Measurements from ENCODE around the gene PSMG3. TPM values are rescaled to one million over a fixed set of nuclear protein-coding genes. Genes with fewer than 3 reads are reported as not detected.
"Not testable (repeated sequence)": the region's sequence is repeated elsewhere in the genome, so short reads cannot be mapped to it uniquely, and the experiment has no call there.

Gene PSMG3
- total RNA-seq, 1 donor from 2014 or later: 56.6 TPM

DNA sequence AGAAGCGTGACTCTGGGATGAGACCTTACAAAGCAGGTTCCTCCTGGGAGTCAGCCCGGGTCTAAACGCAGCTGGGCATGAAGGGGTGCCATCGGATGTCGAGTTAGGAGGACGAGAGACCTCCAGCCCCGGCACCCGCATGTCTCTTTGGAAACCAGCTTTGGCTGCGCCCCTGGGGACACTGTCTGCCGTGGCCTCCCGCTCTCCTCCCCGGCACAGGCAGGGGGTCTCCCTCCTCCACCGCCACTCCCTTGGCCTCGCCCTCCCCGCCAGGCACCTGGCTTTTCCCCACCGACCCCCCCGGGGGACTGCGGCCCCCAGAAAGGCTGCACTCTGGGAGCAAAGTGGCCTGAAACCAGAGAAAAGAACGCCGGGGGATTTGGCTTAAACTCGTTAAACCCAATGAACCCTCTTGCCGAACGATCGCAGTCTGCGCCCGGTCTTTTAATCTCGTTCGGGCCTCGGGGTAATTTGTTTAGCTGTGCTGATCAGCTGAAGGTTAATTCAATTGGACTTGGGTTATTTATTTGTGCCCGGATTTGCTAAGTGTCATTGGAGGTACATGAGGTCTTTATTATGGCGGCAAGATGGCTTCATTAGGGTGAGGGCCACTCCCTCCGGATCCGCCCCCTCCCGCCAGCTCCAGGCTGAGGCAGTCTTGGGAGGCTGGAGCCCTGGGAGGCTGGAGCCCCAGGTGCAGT is 16.4 kb upstream of the PSMG3 start:
- Mint-ChIP-seq H3K27me3 (ENCODE audit: unreplicated experiment) (peaks cover 7% of the 10 kb centered on the region), H3K9me3 (ENCODE audit: unreplicated experiment) (peaks cover 4% of the 10 kb centered on the region), H3K27ac (ENCODE audit: unreplicated experiment) (peak overlapping the region; percentile 20), H3K4me1 (ENCODE audit: low read depth, unreplicated experiment) (peaks cover 13% of the 10 kb centered on the region), H3K4me3 (ENCODE audit: unreplicated experiment) (no peak overlapping the region), H3K36me3 (ENCODE audit: unreplicated experiment) (peaks cover 4% of the 10 kb centered on the region)
- DNase-seq: peak; percentile 47
- TF ChIP-seq, protein P1, sequence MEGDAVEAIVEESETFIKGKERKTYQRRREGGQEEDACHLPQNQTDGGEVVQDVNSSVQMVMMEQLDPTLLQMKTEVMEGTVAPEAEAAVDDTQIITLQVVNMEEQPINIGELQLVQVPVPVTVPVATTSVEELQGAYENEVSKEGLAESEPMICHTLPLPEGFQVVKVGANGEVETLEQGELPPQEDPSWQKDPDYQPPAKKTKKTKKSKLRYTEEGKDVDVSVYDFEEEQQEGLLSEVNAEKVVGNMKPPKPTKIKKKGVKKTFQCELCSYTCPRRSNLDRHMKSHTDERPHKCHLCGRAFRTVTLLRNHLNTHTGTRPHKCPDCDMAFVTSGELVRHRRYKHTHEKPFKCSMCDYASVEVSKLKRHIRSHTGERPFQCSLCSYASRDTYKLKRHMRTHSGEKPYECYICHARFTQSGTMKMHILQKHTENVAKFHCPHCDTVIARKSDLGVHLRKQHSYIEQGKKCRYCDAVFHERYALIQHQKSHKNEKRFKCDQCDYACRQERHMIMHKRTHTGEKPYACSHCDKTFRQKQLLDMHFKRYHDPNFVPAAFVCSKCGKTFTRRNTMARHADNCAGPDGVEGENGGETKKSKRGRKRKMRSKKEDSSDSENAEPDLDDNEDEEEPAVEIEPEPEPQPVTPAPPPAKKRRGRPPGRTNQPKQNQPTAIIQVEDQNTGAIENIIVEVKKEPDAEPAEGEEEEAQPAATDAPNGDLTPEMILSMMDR (IDR thresholded peaks at IDR 0.05; ENCODE audit: partially characterized antibody, unreplicated experiment): no peak

DNA sequence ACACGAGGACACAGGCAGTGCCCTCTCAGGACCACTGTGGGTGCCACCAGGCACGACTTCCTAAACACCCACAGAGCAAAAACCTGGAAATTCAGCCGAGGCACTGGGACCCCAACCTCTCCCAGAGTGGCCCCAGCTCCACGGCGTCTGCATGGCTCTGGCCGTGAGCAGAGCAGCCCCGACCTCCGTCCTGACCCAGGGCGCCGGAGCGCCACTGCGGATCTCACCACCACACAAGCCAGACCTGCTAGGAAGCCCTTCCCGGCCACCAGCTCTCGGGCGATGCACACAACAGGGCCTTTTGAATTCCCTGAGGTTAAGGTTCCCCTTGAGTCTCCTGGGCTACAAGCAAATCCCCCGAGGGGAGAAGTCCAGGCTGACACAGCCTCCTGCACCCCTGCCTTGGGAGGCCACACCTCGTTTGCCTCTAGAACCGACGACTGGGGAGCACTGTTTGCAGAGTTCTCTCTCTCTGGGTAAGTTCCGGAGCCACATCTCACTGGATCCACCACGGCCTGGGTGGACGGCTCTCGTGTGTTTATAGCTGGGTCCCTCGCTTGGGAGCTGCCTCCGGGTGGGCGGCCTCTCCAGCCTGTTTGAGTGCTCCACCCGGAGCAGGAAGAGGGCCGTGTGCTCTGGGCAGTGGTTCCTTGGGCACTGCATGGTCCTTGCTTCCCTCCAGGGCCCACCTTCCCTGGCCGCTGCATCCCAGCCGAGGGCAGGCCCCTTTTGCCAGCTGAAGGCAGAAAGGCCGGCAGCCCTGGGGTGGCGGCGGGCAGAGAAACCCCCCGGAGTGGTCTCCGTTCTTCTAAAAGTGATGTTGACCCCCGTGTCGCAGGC is 15.5 kb upstream of the PSMG3 start:
- peaks cover 7% of the 10 kb centered on the region for H3K27me3 Mint-ChIP-seq (ENCODE audit: unreplicated experiment)

DNA sequence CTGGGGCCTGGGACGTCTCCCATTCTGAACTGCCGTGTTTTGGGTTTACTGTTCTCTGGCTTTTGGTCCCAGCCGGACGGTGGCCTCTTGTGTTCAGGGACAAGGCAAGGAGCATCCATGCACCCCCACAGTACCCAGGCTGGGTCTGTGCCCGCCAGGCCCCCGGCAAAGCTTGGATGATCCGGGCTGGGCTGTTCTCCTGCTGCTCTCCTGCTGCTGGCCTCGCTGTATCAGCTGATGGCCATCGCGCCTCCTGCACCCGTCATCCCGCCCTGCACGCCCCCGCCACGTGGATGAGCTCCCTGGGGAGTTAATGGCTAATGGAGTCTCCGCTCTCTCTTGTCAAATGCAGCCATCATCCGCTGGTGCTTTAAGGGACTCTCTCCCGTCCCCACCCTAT is 14.9 kb upstream of the PSMG3 start:
- H3K4me3 Mint-ChIP-seq (ENCODE audit: unreplicated experiment): no peak overlapping the region
- H3K9me3 Mint-ChIP-seq (ENCODE audit: unreplicated experiment): peaks cover 5% of the 10 kb centered on the region
- H3K4me1 Mint-ChIP-seq (ENCODE audit: low read depth, unreplicated experiment): peaks cover 17% of the 10 kb centered on the region
- H3K27ac Mint-ChIP-seq (ENCODE audit: unreplicated experiment): peak overlapping the region; percentile 62
- TF ChIP-seq, protein P1 (IDR thresholded peaks at IDR 0.05; ENCODE audit: partially characterized antibody, unreplicated experiment): no peak
- peaks cover 8% of the 10 kb centered on the region for H3K27me3 Mint-ChIP-seq (ENCODE audit: unreplicated experiment)
- no peak for DNase-seq
- H3K36me3 Mint-ChIP-seq (ENCODE audit: unreplicated experiment): peaks cover 4% of the 10 kb centered on the region

More for the DNA sequence above, 15.5 kb upstream of the PSMG3 start:
- Mint-ChIP-seq H3K4me1 (ENCODE audit: low read depth, unreplicated experiment) (peaks cover 10% of the 10 kb centered on the region), H3K27ac (ENCODE audit: unreplicated experiment) (peak overlapping the region; percentile 62), H3K4me3 (ENCODE audit: unreplicated experiment) (no peak overlapping the region), H3K9me3 (ENCODE audit: unreplicated experiment) (peaks cover 4% of the 10 kb centered on the region), H3K36me3 (ENCODE audit: unreplicated experiment) (peaks cover 4% of the 10 kb centered on the region)
- DNase-seq: no peak
- TF ChIP-seq, protein P1 (IDR thresholded peaks at IDR 0.05; ENCODE audit: partially characterized antibody, unreplicated experiment): no peak

DNA sequence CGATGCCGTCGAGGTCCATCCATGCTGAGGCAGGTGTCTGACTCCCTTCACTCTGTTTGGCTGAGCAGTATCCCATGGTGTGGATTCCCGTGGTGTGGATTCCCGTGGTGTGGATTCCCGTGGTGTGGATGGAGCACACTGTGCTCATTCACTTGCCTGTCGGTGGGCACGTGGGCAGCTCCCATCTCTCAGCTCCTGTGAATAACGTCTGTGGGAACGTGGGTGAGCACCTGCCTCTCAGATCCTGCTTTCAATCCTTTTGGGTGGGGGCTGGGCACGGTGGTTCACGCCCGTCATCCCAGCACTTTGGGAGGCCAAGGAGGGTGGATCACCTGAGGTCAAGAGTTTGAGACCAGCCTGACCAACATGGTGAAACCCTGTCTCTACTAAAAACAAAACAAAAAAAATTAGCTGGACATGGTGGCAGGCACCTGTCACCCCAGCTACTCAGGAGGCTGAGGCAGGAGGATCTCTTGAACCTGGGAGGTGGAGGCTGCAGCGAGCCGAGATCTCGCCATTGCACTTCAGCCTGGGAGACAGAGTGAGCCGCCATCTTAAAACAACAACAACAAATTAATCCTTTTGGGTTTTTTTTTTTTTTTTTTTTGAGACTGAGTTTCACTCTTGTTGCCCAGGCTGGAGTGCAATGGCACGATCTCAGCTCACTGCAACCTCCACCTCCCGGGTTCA is 13.6 kb upstream of the PSMG3 start:
- peaks cover 14% of the 10 kb centered on the region for H3K27me3 Mint-ChIP-seq (ENCODE audit: unreplicated experiment)
- H3K4me1 Mint-ChIP-seq (ENCODE audit: low read depth, unreplicated experiment): peaks cover 18% of the 10 kb centered on the region
- H3K36me3 Mint-ChIP-seq (ENCODE audit: unreplicated experiment); DNase-seq; H3K4me3 Mint-ChIP-seq (ENCODE audit: unreplicated experiment); H3K9me3 Mint-ChIP-seq (ENCODE audit: unreplicated experiment); H3K27ac Mint-ChIP-seq (ENCODE audit: unreplicated experiment): not testable (repeated sequence)

DNA sequence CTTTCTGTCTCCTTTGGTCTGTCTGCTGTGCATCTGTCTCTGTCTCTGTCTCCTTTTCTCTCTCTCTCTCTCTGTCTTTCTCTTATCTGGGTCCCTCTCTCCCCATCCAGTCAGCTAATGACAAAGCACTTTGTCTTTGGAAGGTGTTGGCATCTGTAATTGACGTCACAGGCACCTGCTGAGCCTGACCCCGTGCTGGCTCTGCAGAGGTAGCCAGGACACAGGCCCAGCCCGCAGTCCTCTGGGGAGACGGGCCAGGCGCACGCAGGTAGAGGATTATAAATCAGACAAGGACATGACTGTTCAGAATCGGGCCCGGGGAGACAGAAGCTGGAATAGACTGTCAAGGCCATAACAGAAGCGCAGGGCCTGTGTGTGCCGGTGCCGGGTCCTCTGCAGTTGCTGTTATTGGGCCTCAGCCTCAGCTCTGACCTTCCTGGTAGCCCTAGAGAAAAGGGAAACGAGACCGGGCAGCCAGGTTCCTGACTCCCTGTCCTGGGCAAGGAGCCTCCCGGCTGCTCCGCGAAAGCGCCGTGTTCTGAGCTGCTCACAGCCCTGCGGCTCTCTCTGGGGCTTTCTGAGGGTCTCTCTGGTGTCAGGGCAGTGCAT is 10.7 kb upstream of the PSMG3 start:
- Mint-ChIP-seq H3K36me3 (ENCODE audit: unreplicated experiment) (peaks cover 10% of the 10 kb centered on the region), H3K27me3 (ENCODE audit: unreplicated experiment) (peaks cover 14% of the 10 kb centered on the region), H3K4me1 (ENCODE audit: low read depth, unreplicated experiment) (peaks cover 14% of the 10 kb centered on the region), H3K4me3 (ENCODE audit: unreplicated experiment) (peak overlapping the region; percentile 69), H3K9me3 (ENCODE audit: unreplicated experiment) (peaks cover 5% of the 10 kb centered on the region), H3K27ac (ENCODE audit: unreplicated experiment) (peak overlapping the region; percentile 78)
- TF ChIP-seq, protein P1 (IDR thresholded peaks at IDR 0.05; ENCODE audit: partially characterized antibody, unreplicated experiment): no peak
- no peak for DNase-seq
